H9 (cell line): ENCODE data around the gene RNF114. TPM values are rescaled to one million over a fixed set of nuclear protein-coding genes. Genes with fewer than 3 reads are reported as not detected.

Experiments
- DNase-seq: peaks from one replicate; pipeline ENCODE4 v3.0.0-alpha.2; 2017
- H2AFZ ChIP-seq: one replicate; pipeline ENCODE4 v1.6.1; 2013; ENCODE audit warnings: mild to moderate bottlenecking, low read length, control low read depth, moderate library complexity
- H2AK5ac ChIP-seq: 2 replicates; pipeline ENCODE4 v1.6.1; 2013; ENCODE audit warnings: low read length, control low read depth, mixed read lengths; ENCODE audit not compliant: insufficient read length
- H2BK120ac ChIP-seq: one replicate; pipeline ENCODE4 v1.6.1; 2013; ENCODE audit warnings: low read depth, mild to moderate bottlenecking, low read length, control low read depth, inconsistent platforms; ENCODE audit not compliant: poor library complexity, severe bottlenecking
- H2BK12ac ChIP-seq: 2 replicates; pipeline ENCODE4 v1.6.1; 2013; ENCODE audit warnings: low read length, control low read depth, mixed read lengths, low read depth; ENCODE audit not compliant: insufficient read length
- H2BK15ac ChIP-seq: 2 replicates; pipeline ENCODE4 v1.6.1; 2013; ENCODE audit warnings: low read depth, low read length, control low read depth
- H2BK20ac ChIP-seq: one replicate; pipeline ENCODE4 v1.6.1; 2013; ENCODE audit warnings: low read depth, mild to moderate bottlenecking, low read length, control low read depth, inconsistent platforms; ENCODE audit not compliant: poor library complexity, severe bottlenecking
- H2BK5ac ChIP-seq: 2 replicates; pipeline ENCODE4 v1.6.1; 2013; ENCODE audit warnings: low read length, control low read depth, mixed read lengths; ENCODE audit not compliant: insufficient read length
- H3K14ac ChIP-seq: 2 replicates; pipeline ENCODE4 v1.6.1; 2013; ENCODE audit warnings: low read length, control low read depth; ENCODE audit not compliant: insufficient read depth
- H3K18ac ChIP-seq: 2 replicates; pipeline ENCODE4 v1.6.1; 2013; ENCODE audit warnings: low read depth, mild to moderate bottlenecking, mixed read lengths, low read length, control low read depth; ENCODE audit not compliant: insufficient read length
- H3K23ac ChIP-seq: 2 replicates; pipeline ENCODE4 v1.6.1; 2013; ENCODE audit warnings: low read length, control low read depth, mixed read lengths, low read depth; ENCODE audit not compliant: insufficient read length
- H3K23me2 ChIP-seq: 2 replicates; pipeline ENCODE4 v1.6.1; 2013; ENCODE audit warnings: low read depth, mild to moderate bottlenecking, mixed read lengths, low read length, control low read depth; ENCODE audit not compliant: insufficient read length, poor library complexity, severe bottlenecking
- H3K27ac ChIP-seq: 2 replicates; pipeline ENCODE4 v1.5.1; 2013; ENCODE audit warnings: low read length, control low read depth, mixed read lengths, low read depth; ENCODE audit not compliant: insufficient read length
- H3K27me3 ChIP-seq: 2 replicates; pipeline ENCODE4 v1.6.1; 2013; ENCODE audit warnings: low read length, control low read depth, inconsistent platforms; ENCODE audit not compliant: insufficient read depth
- H3K4ac ChIP-seq: 2 replicates; pipeline ENCODE4 v1.6.1; 2013; ENCODE audit warnings: low read depth, mild to moderate bottlenecking, control low read depth, inconsistent platforms, low read length, moderate library complexity
- H3K4me1 ChIP-seq: 2 replicates; pipeline ENCODE4 v1.6.1; 2013; ENCODE audit warnings: low read length, control low read depth, inconsistent platforms; ENCODE audit not compliant: insufficient read depth
- H3K4me2 ChIP-seq: 2 replicates; pipeline ENCODE4 v1.6.1; 2013; ENCODE audit warnings: low read length, control low read depth, mixed read lengths; ENCODE audit not compliant: insufficient read length, insufficient read depth
- H3K56ac ChIP-seq: 2 replicates; pipeline ENCODE4 v1.6.1; 2013; ENCODE audit warnings: low read depth, mild to moderate bottlenecking, mixed read lengths, low read length, control low read depth; ENCODE audit not compliant: insufficient read length
- H3K79me1 ChIP-seq: 2 replicates; pipeline ENCODE4 v1.6.1; 2013; ENCODE audit warnings: low read depth, mild to moderate bottlenecking, moderate library complexity, low read length, control low read depth, inconsistent platforms; ENCODE audit not compliant: insufficient read depth, poor library complexity, severe bottlenecking
- H3K79me2 ChIP-seq: 2 replicates; pipeline ENCODE4 v1.6.1; 2013; ENCODE audit warnings: low read length, control low read depth, inconsistent platforms; ENCODE audit not compliant: insufficient read depth
- H3K9ac ChIP-seq: 2 replicates; pipeline ENCODE4 v1.6.1; 2013; ENCODE audit warnings: low read length, control low read depth, mixed read lengths; ENCODE audit not compliant: insufficient read length; ENCODE audit errors: extremely low read depth
- H3K9me3 ChIP-seq: one replicate; pipeline ENCODE4 v1.6.1; 2013; ENCODE audit warnings: low read depth, low read length, inconsistent platforms; ENCODE audit not compliant: control insufficient read depth
- H3T11ph ChIP-seq: one replicate; pipeline ENCODE4 v1.6.1; 2013; ENCODE audit warnings: mild to moderate bottlenecking, low read length, control low read depth, inconsistent platforms
- H4K20me1 ChIP-seq: one replicate; pipeline ENCODE4 v1.6.1; 2013; ENCODE audit not compliant: control insufficient read depth, insufficient read length, insufficient read depth
- H4K5ac ChIP-seq: 2 replicates; pipeline ENCODE4 v1.6.1; 2013; ENCODE audit warnings: low read depth, mild to moderate bottlenecking, mixed read lengths, low read length, control low read depth; ENCODE audit not compliant: insufficient read length
- H4K8ac ChIP-seq: replicated peaks from 2 replicates; pipeline ENCODE4 v1.6.1; 2013; ENCODE audit warnings: low read length, control low read depth, mixed read lengths, low read depth; ENCODE audit not compliant: insufficient read length
- H4K91ac ChIP-seq: 2 replicates; pipeline ENCODE4 v1.6.1; 2013; ENCODE audit warnings: low read depth, mild to moderate bottlenecking, moderate library complexity, mixed read lengths, low read length, control low read depth; ENCODE audit not compliant: insufficient read length
- H3K27ac Mint-ChIP-seq, 3 experiments: 2 replicates in 2 of 3; 3 replicates in 1 of 3; pipeline ENCODE4 v1.8.0; 2020 to 2021; ENCODE audit warnings: mixed read lengths in 3 of 3, mild to moderate bottlenecking in 1 of 3, moderate library complexity in 1 of 3
- H3K27me3 Mint-ChIP-seq: 2 replicates; pipeline ENCODE4 v1.8.0; 2021; ENCODE audit warnings: low read depth, mild to moderate bottlenecking, moderate library complexity, mixed read lengths
- H3K36me3 Mint-ChIP-seq, 3 experiments: 2 replicates in 2 of 3; 3 replicates in 1 of 3; pipeline ENCODE4 v1.8.0; 2020 to 2021; ENCODE audit warnings: low read depth in 3 of 3, mixed read lengths in 3 of 3; ENCODE audit not compliant: insufficient read depth in 1 of 3
- H3K4me1 Mint-ChIP-seq, 2 experiments: 2 replicates each; pipeline ENCODE4 v1.8.0; 2020; ENCODE audit warnings: mixed read lengths in 2 of 2
- H3K4me3 Mint-ChIP-seq, 2 experiments: 2 replicates in 1 of 2; 3 replicates in 1 of 2; pipeline ENCODE4 v1.8.0; 2020 to 2021; ENCODE audit warnings: mild to moderate bottlenecking in 2 of 2, mixed read lengths in 2 of 2, moderate library complexity in 1 of 2
- H3K9me3 Mint-ChIP-seq, 2 experiments: 2 replicates in 1 of 2; 3 replicates in 1 of 2; pipeline ENCODE4 v1.8.0; 2020; ENCODE audit warnings: mild to moderate bottlenecking in 2 of 2, mixed read lengths in 2 of 2, moderate library complexity in 1 of 2
- WGBS: extraction: QIAGEN DNeasy Blood & Tissue Kit; methylation state at CpG from one replicate; pipeline ENCODE4 v1.1.7; 2013; ENCODE audit warnings: missing lambda C conversion rate, low lambda C conversion rate, mixed read lengths; ENCODE audit not compliant: insufficient read length; ENCODE audit errors: extremely low coverage; 5-methylcytosine and 5-hydroxymethylcytosine counted together
- total RNA-seq: library from RNA; stranded (reverse); gene quantifications from 2 replicates; pipeline ENCODE4 v1.2.1, GENCODE V29; 2021
- TF ChIP-seq, protein P1 (sequence below): fragments of 200-600 bp; sonication (generic); conservative IDR thresholded peaks from 3 replicates; pipeline ENCODE4 v1.8.0; 2021; ENCODE audit warnings: antibody characterized with exemption, mild to moderate bottlenecking

Gene RNF114
- total RNA-seq, 1 experiment from 2014 or later, result 75.5 TPM

DNA sequence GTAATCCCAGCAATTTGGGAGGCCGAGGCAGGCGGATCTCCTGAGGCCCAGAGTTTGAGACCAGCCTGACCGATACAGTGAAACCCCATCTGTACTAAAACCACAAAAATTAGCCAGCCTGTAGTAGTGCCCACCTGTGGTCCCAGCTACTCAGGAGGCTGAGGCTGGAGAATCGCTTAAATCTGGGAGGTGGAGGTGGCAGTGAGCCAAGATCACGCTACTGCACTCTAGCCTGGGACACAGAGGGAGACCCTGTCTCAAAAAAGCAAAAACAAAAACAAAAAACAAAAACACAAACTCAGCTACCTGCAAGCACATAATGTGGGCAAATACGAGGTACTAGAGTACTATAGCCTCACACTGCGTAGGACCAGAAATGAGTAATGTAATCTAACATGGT, 17.2 kb upstream of the RNF114 start:
- Histone ChIP-seq H4K91ac (no peak overlapping the region), H2BK5ac (no peak overlapping the region), H3K23me2 (peaks cover 10% of the 10 kb centered on the region), H2AFZ (no peak overlapping the region), H4K5ac (no peak overlapping the region), H3K27me3 (no peaks in the 10 kb centered on the region), H3K27ac (no peak overlapping the region), H2BK12ac (no peak overlapping the region), H2BK120ac (no peak overlapping the region), H2BK20ac (no peak overlapping the region), H3K14ac (no peak overlapping the region), H3T11ph (no peak overlapping the region), H3K4ac (no peak overlapping the region), H3K18ac (no peak overlapping the region), H3K56ac (no peak overlapping the region), H3K4me2 (no peak overlapping the region), H3K79me1 (peaks cover 4% of the 10 kb centered on the region), H4K8ac (no peak overlapping the region), H2BK15ac (no peak overlapping the region), H3K23ac (no peak overlapping the region), H3K79me2 (peaks cover 5% of the 10 kb centered on the region; the same call in 1 of the 2 replicates), H3K9me3 (no peaks in the 10 kb centered on the region), H2AK5ac (no peak overlapping the region), H4K20me1 (no peaks in the 10 kb centered on the region), H3K4me1 (peaks cover under 1% of the 10 kb centered on the region; the same call in 1 of the 2 replicates), H3K9ac (no peak overlapping the region)
- no peaks in the 10 kb centered on the region; a peak in 1 of 7 replicates for H3K36me3 Mint-ChIP-seq
- peaks cover 19% of the 10 kb centered on the region for H3K27me3 Mint-ChIP-seq
- H3K9me3 Mint-ChIP-seq, result peaks cover 3 to 4% of the 10 kb centered on the region in 2 experiments; a peak in 4 of 5 replicates
- no CpG with 5 or more reads among the region's 7 CpGs for WGBS
- DNase-seq, result no peak
- TF ChIP-seq, protein P1, sequence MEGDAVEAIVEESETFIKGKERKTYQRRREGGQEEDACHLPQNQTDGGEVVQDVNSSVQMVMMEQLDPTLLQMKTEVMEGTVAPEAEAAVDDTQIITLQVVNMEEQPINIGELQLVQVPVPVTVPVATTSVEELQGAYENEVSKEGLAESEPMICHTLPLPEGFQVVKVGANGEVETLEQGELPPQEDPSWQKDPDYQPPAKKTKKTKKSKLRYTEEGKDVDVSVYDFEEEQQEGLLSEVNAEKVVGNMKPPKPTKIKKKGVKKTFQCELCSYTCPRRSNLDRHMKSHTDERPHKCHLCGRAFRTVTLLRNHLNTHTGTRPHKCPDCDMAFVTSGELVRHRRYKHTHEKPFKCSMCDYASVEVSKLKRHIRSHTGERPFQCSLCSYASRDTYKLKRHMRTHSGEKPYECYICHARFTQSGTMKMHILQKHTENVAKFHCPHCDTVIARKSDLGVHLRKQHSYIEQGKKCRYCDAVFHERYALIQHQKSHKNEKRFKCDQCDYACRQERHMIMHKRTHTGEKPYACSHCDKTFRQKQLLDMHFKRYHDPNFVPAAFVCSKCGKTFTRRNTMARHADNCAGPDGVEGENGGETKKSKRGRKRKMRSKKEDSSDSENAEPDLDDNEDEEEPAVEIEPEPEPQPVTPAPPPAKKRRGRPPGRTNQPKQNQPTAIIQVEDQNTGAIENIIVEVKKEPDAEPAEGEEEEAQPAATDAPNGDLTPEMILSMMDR, result no peak
- H3K27ac Mint-ChIP-seq, result no peak overlapping the region
- no peak overlapping the region for H3K4me3 Mint-ChIP-seq
- H3K4me1 Mint-ChIP-seq, result peaks cover 13 to 15% of the 10 kb centered on the region in 2 experiments
